NCI-H1694 treated with DMSO at 0.1 percent for 48 hours (cell line): ENCODE measurements around the gene ZSCAN2.
"Not testable (repeated sequence)": the region's sequence is repeated elsewhere in the genome, so short reads cannot be mapped to it uniquely, and the experiment has no call there.

Experiments used
- DNase-seq: peaks from one replicate; lab custom pipeline; 2025; lab: John Stamatoyannopoulos, UW

ZSCAN2 gene

GRCh38 chr15:84600687-84601554 is at the start of gene ZSCAN2:
TSS of gene ZSCAN2 (plus strand) at chr15:84601009. CDS start at chr15:84603928, 2,919 bp downstream.
- peak; percentile 83 for DNase-seq

- not testable (repeated sequence) for DNase-seq
Observed at GRCh38 chr15:84551624-84552023, 49.2 kb upstream of the ZSCAN2 start.

- DNase-seq, result no peak
Observed at GRCh38 chr15:84552896-84553295, 47.9 kb upstream of the ZSCAN2 start.

GRCh38 chr15:84556690-84557089 is 44.1 kb upstream of the ZSCAN2 start:
- DNase-seq, result not testable (repeated sequence)

GRCh38 chr15:84568021-84568420 is 32.8 kb upstream of the ZSCAN2 start:
- not testable (repeated sequence) for DNase-seq

GRCh38 chr15:84570164-84570735 is 30.6 kb upstream of the ZSCAN2 start:
- no peak for DNase-seq

GRCh38 chr15:84572231-84572630 is 28.6 kb upstream of the ZSCAN2 start:
- DNase-seq, result no peak

- no peak for DNase-seq
Observed at GRCh38 chr15:84575493-84575892, 25.3 kb upstream of the ZSCAN2 start.

- not testable (repeated sequence) for DNase-seq
Observed at GRCh38 chr15:84577891-84578290, 22.9 kb upstream of the ZSCAN2 start.

- not testable (repeated sequence) for DNase-seq
Observed at GRCh38 chr15:84579261-84579721, 21.5 kb upstream of the ZSCAN2 start.

- not testable (repeated sequence) for DNase-seq
Observed at GRCh38 chr15:84581676-84582428, 19.0 kb upstream of the ZSCAN2 start.

GRCh38 chr15:84582583-84583157 is 18.1 kb upstream of the ZSCAN2 start:
- DNase-seq, result no peak

GRCh38 chr15:84583921-84584320 is 16.9 kb upstream of the ZSCAN2 start:
- DNase-seq, result not testable (repeated sequence)

- DNase-seq, result no peak
Observed at GRCh38 chr15:84586696-84587095, 14.1 kb upstream of the ZSCAN2 start.

GRCh38 chr15:84588053-84588874 is 12.5 kb upstream of the ZSCAN2 start:
- peak; percentile 70 for DNase-seq

GRCh38 chr15:84590406-84590805 is 10.4 kb upstream of the ZSCAN2 start:
- no peak for DNase-seq

- DNase-seq, result no peak
Observed at GRCh38 chr15:84591815-84592214, 9.0 kb upstream of the ZSCAN2 start.

GRCh38 chr15:84594617-84595290 is 6.1 kb upstream of the ZSCAN2 start:
- no peak for DNase-seq

- no peak for DNase-seq
Observed at GRCh38 chr15:84595660-84596059, 5.1 kb upstream of the ZSCAN2 start.

- no peak for DNase-seq
Observed at GRCh38 chr15:84597296-84597695, 3.5 kb upstream of the ZSCAN2 start.

- DNase-seq, result no peak
Observed at GRCh38 chr15:84598250-84598649, 2.6 kb upstream of the ZSCAN2 start.
